22Rv1 (cell line): Measurements from ENCODE around the gene GATAD2A.

Experiments
- ZFX ChIP-seq: fragments of 450-650 bp; IDR thresholded peaks from 2 replicates; pipeline ENCODE4 v1.6.1; 2017; ENCODE audit warnings: antibody characterized with exemption, borderline replicate concordance
- TF ChIP-seq, protein P1 (sequence below): fragments of 450-650 bp; IDR thresholded peaks from 2 replicates; pipeline ENCODE4 v1.5.1; 2017; ENCODE audit warnings: mild to moderate bottlenecking

DNA sequence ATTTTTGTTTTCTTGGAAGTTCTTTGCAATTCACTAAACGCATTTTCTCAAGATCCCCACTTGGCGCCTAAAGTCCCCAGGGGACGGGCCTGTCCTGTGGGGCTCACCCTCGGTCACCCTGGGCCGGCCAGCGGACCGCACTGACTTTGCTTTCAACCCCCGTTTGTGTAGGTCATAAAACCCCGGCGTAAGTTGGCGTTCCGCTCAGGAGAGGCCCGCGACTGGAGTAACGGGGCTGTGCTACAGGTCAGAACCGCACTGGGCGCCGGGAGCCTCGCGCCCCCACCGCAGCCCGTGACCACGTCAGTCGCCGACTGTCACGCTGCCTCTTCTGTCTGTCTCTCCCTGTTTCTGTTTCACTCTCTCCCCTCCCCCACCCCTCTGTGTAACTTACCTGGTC is 96.3 kb downstream of the GATAD2A start:
- TF ChIP-seq, protein P1, sequence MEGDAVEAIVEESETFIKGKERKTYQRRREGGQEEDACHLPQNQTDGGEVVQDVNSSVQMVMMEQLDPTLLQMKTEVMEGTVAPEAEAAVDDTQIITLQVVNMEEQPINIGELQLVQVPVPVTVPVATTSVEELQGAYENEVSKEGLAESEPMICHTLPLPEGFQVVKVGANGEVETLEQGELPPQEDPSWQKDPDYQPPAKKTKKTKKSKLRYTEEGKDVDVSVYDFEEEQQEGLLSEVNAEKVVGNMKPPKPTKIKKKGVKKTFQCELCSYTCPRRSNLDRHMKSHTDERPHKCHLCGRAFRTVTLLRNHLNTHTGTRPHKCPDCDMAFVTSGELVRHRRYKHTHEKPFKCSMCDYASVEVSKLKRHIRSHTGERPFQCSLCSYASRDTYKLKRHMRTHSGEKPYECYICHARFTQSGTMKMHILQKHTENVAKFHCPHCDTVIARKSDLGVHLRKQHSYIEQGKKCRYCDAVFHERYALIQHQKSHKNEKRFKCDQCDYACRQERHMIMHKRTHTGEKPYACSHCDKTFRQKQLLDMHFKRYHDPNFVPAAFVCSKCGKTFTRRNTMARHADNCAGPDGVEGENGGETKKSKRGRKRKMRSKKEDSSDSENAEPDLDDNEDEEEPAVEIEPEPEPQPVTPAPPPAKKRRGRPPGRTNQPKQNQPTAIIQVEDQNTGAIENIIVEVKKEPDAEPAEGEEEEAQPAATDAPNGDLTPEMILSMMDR = no peak
- no peak for TF ChIP-seq ZFX
